ENCODE results near the gene SERPINB1. TPM values are rescaled to one million over a fixed set of nuclear protein-coding genes. Genes with fewer than 3 reads are reported as not detected.
A peak's percentile ranks its signal among the peaks of the same experiment; 100 is the strongest.

SERPINB1 gene
- total and polyA plus RNA-seq, 9 of the 15 experiments (the other 6 are each of a cell fraction or from before 2014, with no cell fraction given): 33.9 to 108 (median 63.8) TPM

GRCh38 chr6:2819978-2820377 lies 21.7 kb downstream of the SERPINB1 start:
- Histone ChIP-seq H3K4me3 (no peak overlapping the region), H3K9me1 (ENCODE audit: control insufficient read depth, insufficient read depth, low read length) (no peaks in the 10 kb centered on the region), H3K9ac (ENCODE audit: insufficient read depth in 1 of 2, low read depth in 2 of 2, low read length in 2 of 2) (no peak overlapping the region), H3K4me2 (ENCODE audit: insufficient read depth, low read length) (no peak overlapping the region), H2AFZ (ENCODE audit: low read depth, low read length) (no peak overlapping the region), H3K4me1 (replicated peaks in 1 of 2; ENCODE audit: control insufficient read depth in 2 of 2, insufficient read depth in 2 of 2, low read length in 2 of 2) (no peaks in the 10 kb centered on the region), H4K20me1 (replicated peaks; ENCODE audit: control insufficient read depth, insufficient read depth, low read length) (no peaks in the 10 kb centered on the region), H3K9me3 (replicated peaks; ENCODE audit: control insufficient read depth, insufficient read depth, low read depth, low read length) (peaks cover 7% of the 10 kb centered on the region; the same call in 1 of the 2 replicates), H3K36me3 (ENCODE audit: control insufficient read depth, insufficient read depth, low read length) (no peaks in the 10 kb centered on the region), H3K27ac (ENCODE audit: extremely low read depth, low read depth, low read length) (no peak overlapping the region), H3K79me2 (ENCODE audit: control insufficient read depth, insufficient read depth, low read length) (no peaks in the 10 kb centered on the region), H3K27me3 (ENCODE audit: control insufficient read depth in 2 of 2, insufficient read depth in 2 of 2, low read length in 2 of 2) (no peaks in the 10 kb centered on the region)
- BruUV-seq (replicated peaks): no TSS peak
- intact Hi-C loops (cut with micrococcal nuclease) (no loop called here), in situ Hi-C loops (cut with MboI) (no loop called here)
- DNase-seq (ENCODE audit: extremely low read depth in 1 of 4, low spot score in 3 of 4) (no peak), ATAC-seq (no peak; the same call in 2 of the 3 replicates), FAIRE-seq (peak; percentile 46)
- CTCF ChIA-PET (ENCODE audit: low intra/inter-chr PET ratio): interaction anchor here (0.6 kb wide), 1 partner anchor 134 kb away, joined by 4 read pairs; no protein-coding TSS in a partner anchor
- POLR2A ChIA-PET: no interaction called here
- 20% methylated on average over 7 of the region's 7 CpGs for WGBS (ENCODE audit: insufficient coverage, low coverage, missing lambda C conversion rate)
- no peak for TF ChIP-seq PHB2 (IDR thresholded peaks at IDR 0.05; ENCODE audit: low read depth)
- TF ChIP-seq ZNF316 (IDR thresholded peaks at IDR 0.05): peak; percentile 33
- no peak for TF ChIP-seq DDX20 (tag; IDR thresholded peaks at IDR 0.05; ENCODE audit: low read depth)
- no peak for TF ChIP-seq ZNF277 (CRISPR knock-in tag; IDR thresholded peaks at IDR 0.05; ENCODE audit: borderline replicate concordance)
- TF ChIP-seq ARID3B (CRISPR knock-in tag; IDR thresholded peaks at IDR 0.05; ENCODE audit: borderline replicate concordance): no peak
- no peak for TF ChIP-seq ZNF639 (CRISPR knock-in tag; conservative IDR thresholded peaks at IDR 0.05 in 1 of 2, IDR thresholded peaks at IDR 0.05 in 1 of 2)
- no peak for TF ChIP-seq ADNP (tag; IDR thresholded peaks at IDR 0.05)
- TF ChIP-seq ZBTB17 (CRISPR knock-in tag; IDR thresholded peaks at IDR 0.05): no peak
- no peak for TF ChIP-seq CGGBP1 (CRISPR knock-in tag; IDR thresholded peaks at IDR 0.05)
- no peak for TF ChIP-seq TFAM (CRISPR knock-in tag; conservative IDR thresholded peaks at IDR 0.05)
- TF ChIP-seq HNRNPUL1 (IDR thresholded peaks at IDR 0.05; ENCODE audit: low read length): no peak
- no peak for TF ChIP-seq ELK1 (CRISPR knock-in tag; IDR thresholded peaks at IDR 0.05)
- TF ChIP-seq RFX1 (IDR thresholded peaks at IDR 0.05): no peak
- no peak for TF ChIP-seq NFE2 (IDR thresholded peaks at IDR 0.05; ENCODE audit: low read depth)
- peak; percentile 58 for TF ChIP-seq PKNOX1 (IDR thresholded peaks at IDR 0.05)
- TF ChIP-seq ZNF212 (CRISPR knock-in tag; IDR thresholded peaks at IDR 0.05): no peak
